Measurements from ENCODE around the gene PNMA1. TPM values are rescaled to one million over a fixed set of nuclear protein-coding genes. Genes with fewer than 3 reads are reported as not detected.

Gene PNMA1
- total RNA-seq, 4 donors from 2014 or later, result 4.4 to 11.6 (median 7.0) TPM

DNA sequence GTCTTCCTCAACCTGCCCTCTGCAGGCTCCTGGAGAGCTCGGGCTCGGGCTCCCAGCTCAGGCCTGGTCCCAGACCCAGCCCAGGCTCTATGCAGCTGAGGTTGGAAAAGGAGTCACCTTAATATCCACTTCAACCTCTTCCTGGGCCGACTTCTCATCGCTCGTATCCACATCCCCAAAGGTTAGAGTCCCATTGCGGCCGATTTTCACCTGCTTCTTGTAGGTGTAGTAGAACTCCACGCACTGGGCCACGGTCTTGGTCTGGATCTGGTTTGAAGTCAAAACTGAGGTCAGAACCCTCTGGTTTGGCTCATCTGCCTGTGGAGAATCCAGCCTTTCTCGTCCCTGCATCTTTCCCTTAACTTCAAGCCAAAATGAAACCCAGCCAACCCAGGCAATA is 8.4 kb upstream of the PNMA1 start:
- TF ChIP-seq, protein P1, sequence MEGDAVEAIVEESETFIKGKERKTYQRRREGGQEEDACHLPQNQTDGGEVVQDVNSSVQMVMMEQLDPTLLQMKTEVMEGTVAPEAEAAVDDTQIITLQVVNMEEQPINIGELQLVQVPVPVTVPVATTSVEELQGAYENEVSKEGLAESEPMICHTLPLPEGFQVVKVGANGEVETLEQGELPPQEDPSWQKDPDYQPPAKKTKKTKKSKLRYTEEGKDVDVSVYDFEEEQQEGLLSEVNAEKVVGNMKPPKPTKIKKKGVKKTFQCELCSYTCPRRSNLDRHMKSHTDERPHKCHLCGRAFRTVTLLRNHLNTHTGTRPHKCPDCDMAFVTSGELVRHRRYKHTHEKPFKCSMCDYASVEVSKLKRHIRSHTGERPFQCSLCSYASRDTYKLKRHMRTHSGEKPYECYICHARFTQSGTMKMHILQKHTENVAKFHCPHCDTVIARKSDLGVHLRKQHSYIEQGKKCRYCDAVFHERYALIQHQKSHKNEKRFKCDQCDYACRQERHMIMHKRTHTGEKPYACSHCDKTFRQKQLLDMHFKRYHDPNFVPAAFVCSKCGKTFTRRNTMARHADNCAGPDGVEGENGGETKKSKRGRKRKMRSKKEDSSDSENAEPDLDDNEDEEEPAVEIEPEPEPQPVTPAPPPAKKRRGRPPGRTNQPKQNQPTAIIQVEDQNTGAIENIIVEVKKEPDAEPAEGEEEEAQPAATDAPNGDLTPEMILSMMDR (IDR thresholded peaks at IDR 0.05), result no peak
- TF ChIP-seq POLR2A (IDR thresholded peaks at IDR 0.05), result no peak
- no peaks in the 10 kb centered on the region for H3K27me3 ChIP-seq
- peaks cover 0 to 99% (median 0%) of the 10 kb centered on the region in 3 donors for H3K36me3 ChIP-seq
- no peak for DNase-seq
- H3K4me1 ChIP-seq, result peaks cover 0 to 35% (median 2%) of the 10 kb centered on the region in 4 donors
- H3K9me3 ChIP-seq, result no peaks in the 10 kb centered on the region
- no peak overlapping the region for H3K4me3 ChIP-seq
- H3K27ac ChIP-seq, result no peak overlapping the region

DNA sequence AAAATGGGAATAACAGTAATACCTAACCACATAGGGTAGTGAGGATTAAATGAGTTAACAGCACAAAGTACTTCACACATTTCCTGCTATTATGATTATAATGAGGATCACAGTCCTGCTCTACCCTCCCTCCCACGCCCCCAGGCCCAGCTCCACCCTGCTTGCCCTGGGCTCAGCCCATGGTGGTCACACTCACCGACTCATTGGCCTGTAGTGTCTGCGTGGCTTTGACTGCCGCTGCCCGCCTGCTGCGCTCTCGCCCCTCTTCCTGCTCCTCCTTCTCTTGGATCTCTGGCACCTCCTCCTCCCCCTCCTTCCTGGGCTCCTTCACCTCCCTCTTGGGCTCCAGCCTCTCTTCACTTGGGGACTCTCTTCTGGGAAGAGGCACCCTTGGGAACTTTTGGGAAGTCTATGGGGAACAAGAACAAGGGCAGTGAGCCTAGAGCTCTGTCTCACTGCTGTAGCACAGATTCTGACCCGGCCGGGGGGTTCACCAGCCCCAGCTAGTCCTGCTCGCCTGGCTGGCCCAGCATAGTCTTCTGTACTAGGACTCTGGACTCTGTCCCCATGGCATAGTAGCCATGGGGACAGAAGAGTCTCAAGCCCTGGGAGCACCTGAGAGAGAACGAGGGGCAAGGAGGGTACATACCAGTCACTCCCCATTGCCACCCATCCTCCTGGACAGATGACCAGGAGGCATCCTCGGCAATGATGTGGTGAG is 7.1 kb upstream of the PNMA1 start:
- Histone ChIP-seq H3K27me3 (no peaks in the 10 kb centered on the region), H3K4me3 (no peak overlapping the region), H3K4me1 (peaks cover 0 to 32% (median 2%) of the 10 kb centered on the region in 4 donors), H3K27ac (peak overlapping the region in 1 of 4 donors; percentile 12), H3K36me3 (peaks cover 0 to 94% (median 0%) of the 10 kb centered on the region in 3 donors), H3K9me3 (no peaks in the 10 kb centered on the region)
- TF ChIP-seq, protein P1 (IDR thresholded peaks at IDR 0.05), result no peak
- no peak for TF ChIP-seq POLR2A (IDR thresholded peaks at IDR 0.05)
- no peak for DNase-seq

DNA sequence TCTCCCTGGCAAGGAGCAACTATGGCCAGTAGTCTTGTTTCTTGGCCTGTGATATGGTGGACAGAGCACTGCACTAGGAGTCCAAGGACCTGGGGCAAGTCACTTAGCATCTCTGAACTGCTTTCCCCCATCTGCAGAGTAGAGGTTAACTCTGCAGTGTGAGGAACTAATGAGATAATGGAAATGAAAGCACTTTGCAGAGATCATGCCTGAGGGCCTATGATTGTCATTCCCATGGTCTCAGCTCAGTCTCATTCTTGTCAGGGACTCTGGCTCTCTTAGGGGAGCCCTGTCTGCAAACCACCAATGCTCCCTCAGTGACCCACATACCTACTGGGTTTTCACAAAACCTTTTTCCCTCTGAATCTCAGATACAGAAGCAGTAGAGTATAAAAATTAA is 6.5 kb upstream of the PNMA1 start:
- no peaks in the 10 kb centered on the region for H3K27me3 ChIP-seq
- peaks cover 0 to 26% (median 2%) of the 10 kb centered on the region in 4 donors for H3K4me1 ChIP-seq
- DNase-seq, result no peak
- H3K4me3 ChIP-seq, result no peak overlapping the region
- no peaks in the 10 kb centered on the region for H3K9me3 ChIP-seq
- H3K27ac ChIP-seq, result peak overlapping the region in 1 of 4 donors; percentile 82
- no peak for TF ChIP-seq POLR2A (IDR thresholded peaks at IDR 0.05)
- TF ChIP-seq, protein P1 (IDR thresholded peaks at IDR 0.05), result no peak
- peaks cover 0 to 87% (median 0%) of the 10 kb centered on the region in 3 donors for H3K36me3 ChIP-seq

DNA sequence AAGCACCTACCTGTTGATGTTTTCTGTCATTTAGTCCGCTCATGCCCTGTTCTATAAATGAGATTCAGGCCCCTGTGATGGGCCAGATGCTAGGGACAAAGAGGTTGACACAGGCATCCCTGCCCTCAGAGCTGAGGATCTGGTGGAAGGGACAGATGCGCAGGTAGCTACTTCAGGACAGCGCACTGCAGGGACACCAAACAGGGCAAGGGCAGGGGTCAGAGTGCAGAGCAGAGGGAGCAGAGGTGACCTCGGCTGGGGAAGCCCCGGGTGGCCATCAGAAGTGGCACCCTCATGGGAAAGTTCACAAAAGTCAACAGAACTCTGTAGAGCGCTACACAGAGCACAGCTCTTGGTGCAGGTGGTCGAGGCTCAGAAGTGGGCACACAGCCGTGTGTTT is 5.6 kb upstream of the PNMA1 start:
- no peak for TF ChIP-seq POLR2A (IDR thresholded peaks at IDR 0.05)
- TF ChIP-seq, protein P1 (IDR thresholded peaks at IDR 0.05), result no peak
- H3K4me1 ChIP-seq, result peaks cover 0 to 17% (median 1%) of the 10 kb centered on the region in 4 donors
- no peaks in the 10 kb centered on the region for H3K27me3 ChIP-seq
- DNase-seq, result no peak
- no peaks in the 10 kb centered on the region for H3K9me3 ChIP-seq
- peak overlapping the region in 1 of 4 donors; percentile 82 for H3K27ac ChIP-seq
- H3K36me3 ChIP-seq, result peaks cover 0 to 79% (median 0%) of the 10 kb centered on the region in 3 donors
- H3K4me3 ChIP-seq, result no peak overlapping the region

DNA sequence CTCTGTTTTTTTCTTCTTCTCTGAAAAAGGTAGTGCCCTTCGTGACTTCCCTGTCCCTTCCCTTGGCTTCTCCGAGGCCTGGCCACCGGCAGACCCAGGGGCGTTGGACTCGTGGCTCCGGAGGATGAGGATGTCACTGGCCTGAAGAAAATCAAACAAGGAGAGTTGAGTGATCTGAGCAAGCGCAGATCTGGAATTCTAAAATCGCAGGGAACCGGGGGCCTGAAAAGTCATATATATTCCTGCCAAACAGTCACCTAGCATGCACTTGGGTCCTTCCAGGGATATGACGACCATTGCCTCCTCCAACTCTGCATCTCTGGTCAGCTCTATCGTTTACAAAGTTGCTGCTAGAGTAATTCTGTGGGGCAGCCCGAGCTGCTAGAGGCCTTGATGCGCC is 5.2 kb upstream of the PNMA1 start:
- Histone ChIP-seq H3K27ac (peak overlapping the region in 3 of 4 donors; percentile 21 to 82 (median 46)), H3K36me3 (peaks cover 0 to 75% (median 0%) of the 10 kb centered on the region in 3 donors), H3K27me3 (no peaks in the 10 kb centered on the region), H3K4me1 (peaks cover 0 to 13% (median 1%) of the 10 kb centered on the region in 4 donors), H3K9me3 (no peaks in the 10 kb centered on the region), H3K4me3 (no peak overlapping the region)
- no peak for DNase-seq
- no peak for TF ChIP-seq POLR2A (IDR thresholded peaks at IDR 0.05)
- TF ChIP-seq, protein P1 (IDR thresholded peaks at IDR 0.05), result no peak

Measured in Peyer's patch (tissue), 4 donors.